Measurements from ENCODE around the gene AOPEP.

AOPEP gene

GRCh38 chr9:94796687-94797086 is 70.2 kb downstream of the AOPEP start:
- Histone ChIP-seq H3K36me3 (ENCODE audit: control insufficient read depth in 1 of 2, insufficient read depth in 2 of 2, low read length in 2 of 2) (peaks cover 0 to 22% of the 10 kb centered on the region in 2 donors), H3K27me3 (ENCODE audit: low read depth, low read length) (no peaks in the 10 kb centered on the region), H3K9me3 (ENCODE audit: control insufficient read depth in 1 of 2, low read length in 2 of 2) (no peaks in the 10 kb centered on the region), H3K4me1 (ENCODE audit: control insufficient read depth in 1 of 2, insufficient read depth in 2 of 2, low read length in 2 of 2) (no peaks in the 10 kb centered on the region), H3K4me3 (ENCODE audit: low read depth in 1 of 2, low read length in 2 of 2) (no peak overlapping the region), H3K27ac (ENCODE audit: low read length) (no peak overlapping the region)

GRCh38 chr9:94798201-94798600 is 71.7 kb downstream of the AOPEP start:
- Histone ChIP-seq H3K36me3 (ENCODE audit: control insufficient read depth in 1 of 2, insufficient read depth in 2 of 2, low read length in 2 of 2) (peaks cover 0 to 15% of the 10 kb centered on the region in 2 donors), H3K27ac (ENCODE audit: low read length) (no peak overlapping the region), H3K4me1 (ENCODE audit: control insufficient read depth in 1 of 2, insufficient read depth in 2 of 2, low read length in 2 of 2) (peaks cover 0 to 3% of the 10 kb centered on the region in 2 donors), H3K9me3 (ENCODE audit: control insufficient read depth in 1 of 2, low read length in 2 of 2) (no peaks in the 10 kb centered on the region), H3K27me3 (ENCODE audit: low read depth, low read length) (no peaks in the 10 kb centered on the region), H3K4me3 (ENCODE audit: low read depth in 1 of 2, low read length in 2 of 2) (no peak overlapping the region)

DNA sequence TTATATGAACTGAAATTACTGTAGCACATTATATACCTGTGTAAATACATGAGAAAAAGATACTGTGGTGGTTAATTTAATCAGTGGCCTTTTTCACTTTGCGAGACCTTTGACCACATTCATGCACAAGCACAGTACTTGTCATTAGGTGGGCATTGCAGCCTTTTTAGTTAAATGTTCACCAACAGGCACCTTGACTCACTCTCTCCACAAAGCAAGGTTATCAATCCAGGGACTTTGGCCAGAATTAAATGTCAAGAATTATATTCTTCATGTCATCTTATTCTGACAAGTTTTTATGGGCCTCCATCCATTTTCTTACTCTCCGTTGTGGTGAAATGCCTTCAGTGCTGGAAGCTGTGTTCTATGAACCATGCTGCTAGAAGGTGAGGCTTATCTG is 72.2 kb downstream of the AOPEP start:
- Histone ChIP-seq H3K4me1 (ENCODE audit: control insufficient read depth in 1 of 2, insufficient read depth in 2 of 2, low read length in 2 of 2) (peaks cover 0 to 3% of the 10 kb centered on the region in 2 donors), H3K27ac (ENCODE audit: low read length) (no peak overlapping the region)

GRCh38 chr9:94799578-94800264 is 73.2 kb downstream of the AOPEP start:
- Histone ChIP-seq H3K9me3 (ENCODE audit: control insufficient read depth in 1 of 2, low read length in 2 of 2) (no peaks in the 10 kb centered on the region), H3K4me1 (ENCODE audit: control insufficient read depth in 1 of 2, insufficient read depth in 2 of 2, low read length in 2 of 2) (peaks cover 0 to 3% of the 10 kb centered on the region in 2 donors), H3K36me3 (ENCODE audit: control insufficient read depth in 1 of 2, insufficient read depth in 2 of 2, low read length in 2 of 2) (peaks cover 0 to 12% of the 10 kb centered on the region in 2 donors), H3K27ac (ENCODE audit: low read length) (peak overlapping the region; percentile 31), H3K27me3 (ENCODE audit: low read depth, low read length) (no peaks in the 10 kb centered on the region), H3K4me3 (ENCODE audit: low read depth in 1 of 2, low read length in 2 of 2) (no peak overlapping the region)

More for the DNA sequence above, 72.2 kb downstream of the AOPEP start:
- H3K4me3 ChIP-seq (ENCODE audit: low read depth in 1 of 2, low read length in 2 of 2): no peak overlapping the region
- no peaks in the 10 kb centered on the region for H3K9me3 ChIP-seq (ENCODE audit: control insufficient read depth in 1 of 2, low read length in 2 of 2)
- no peaks in the 10 kb centered on the region for H3K27me3 ChIP-seq (ENCODE audit: low read depth, low read length)
- H3K36me3 ChIP-seq (ENCODE audit: control insufficient read depth in 1 of 2, insufficient read depth in 2 of 2, low read length in 2 of 2): peaks cover 0 to 15% of the 10 kb centered on the region in 2 donors

DNA sequence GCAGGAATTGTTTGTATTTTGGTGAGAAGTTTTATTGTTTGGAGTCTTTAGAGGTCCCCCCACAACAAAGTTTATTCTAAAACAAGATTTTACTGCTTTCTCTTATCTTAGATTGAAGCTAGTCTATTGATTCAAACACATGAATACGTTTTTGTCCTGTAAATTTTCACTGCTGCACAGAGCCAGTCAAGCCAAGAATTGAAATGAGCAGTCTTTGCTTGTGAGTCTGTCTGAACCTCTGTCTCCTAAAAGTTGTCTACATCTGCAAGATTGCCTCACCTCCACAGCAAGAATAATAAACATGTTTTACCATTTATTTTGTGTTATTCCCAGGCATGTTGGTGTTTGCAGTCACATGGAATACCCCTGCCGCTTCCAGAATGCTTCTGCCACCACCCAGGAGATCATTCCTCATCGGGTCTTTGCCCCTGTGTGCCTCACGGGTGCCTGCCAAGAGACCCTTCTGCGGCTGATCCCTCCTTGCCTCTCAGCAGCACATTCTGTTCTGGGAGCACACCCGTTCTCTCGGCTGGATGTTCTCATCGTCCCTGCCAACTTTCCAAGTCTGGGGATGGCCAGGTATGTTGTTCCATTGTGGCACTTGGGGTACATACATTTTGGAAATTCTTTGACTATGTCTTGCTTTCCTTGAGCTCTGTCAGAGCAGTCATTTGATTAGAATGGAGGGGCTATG is 74.1 kb downstream of the AOPEP start:
- Histone ChIP-seq H3K27me3 (ENCODE audit: low read depth, low read length) (no peaks in the 10 kb centered on the region), H3K27ac (ENCODE audit: low read length) (peak overlapping the region; percentile 31), H3K4me3 (ENCODE audit: low read depth in 1 of 2, low read length in 2 of 2) (no peak overlapping the region), H3K9me3 (ENCODE audit: control insufficient read depth in 1 of 2, low read length in 2 of 2) (no peaks in the 10 kb centered on the region), H3K4me1 (ENCODE audit: control insufficient read depth in 1 of 2, insufficient read depth in 2 of 2, low read length in 2 of 2) (peaks cover 3 to 4% of the 10 kb centered on the region in 2 donors), H3K36me3 (ENCODE audit: control insufficient read depth in 1 of 2, insufficient read depth in 2 of 2, low read length in 2 of 2) (peaks cover 0 to 12% of the 10 kb centered on the region in 2 donors)

DNA sequence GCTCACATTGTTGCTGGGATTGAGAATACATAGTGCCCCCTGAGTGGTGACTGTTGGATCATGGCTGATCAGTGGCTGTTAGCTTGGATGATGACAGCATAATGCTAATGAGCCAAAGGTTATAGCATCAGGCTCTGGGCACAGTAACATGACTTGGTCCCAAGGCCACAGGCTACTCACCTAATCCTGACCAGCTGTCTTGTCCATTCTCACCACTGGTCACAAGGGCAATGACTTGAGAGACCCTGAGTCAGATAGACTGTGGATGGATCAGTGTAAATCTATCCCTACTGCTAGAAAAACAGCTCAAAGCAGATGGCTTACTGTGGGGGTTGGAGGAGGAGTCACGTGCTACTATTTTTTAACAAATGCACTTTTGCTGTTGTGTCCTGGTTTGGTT is 74.7 kb downstream of the AOPEP start:
- Histone ChIP-seq H3K27me3 (ENCODE audit: low read depth, low read length) (no peaks in the 10 kb centered on the region), H3K36me3 (ENCODE audit: control insufficient read depth in 1 of 2, insufficient read depth in 2 of 2, low read length in 2 of 2) (peaks cover 0 to 16% of the 10 kb centered on the region in 2 donors), H3K9me3 (ENCODE audit: control insufficient read depth in 1 of 2, low read length in 2 of 2) (no peaks in the 10 kb centered on the region), H3K4me1 (ENCODE audit: control insufficient read depth in 1 of 2, insufficient read depth in 2 of 2, low read length in 2 of 2) (peaks cover 3 to 4% of the 10 kb centered on the region in 2 donors), H3K4me3 (ENCODE audit: low read depth in 1 of 2, low read length in 2 of 2) (no peak overlapping the region), H3K27ac (ENCODE audit: low read length) (peak overlapping the region; percentile 28)

DNA sequence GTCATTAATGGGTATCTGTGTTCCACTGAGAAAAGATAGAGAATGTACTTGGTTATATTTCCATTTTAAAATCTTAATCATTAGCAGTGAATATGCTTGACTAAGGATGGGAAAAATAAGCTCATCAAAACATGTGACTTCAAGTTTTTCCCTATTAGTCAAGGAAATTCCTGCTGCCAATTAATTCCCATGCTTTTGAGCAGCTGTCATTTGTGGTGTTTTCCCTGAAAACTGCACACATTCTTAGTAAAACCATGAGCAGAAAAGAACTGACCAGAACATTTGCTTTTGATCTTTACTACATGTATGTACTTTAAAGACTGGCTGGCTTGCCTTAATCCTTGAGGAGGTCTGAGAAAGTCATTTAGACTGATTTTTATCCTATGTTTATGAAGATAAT is 75.2 kb downstream of the AOPEP start:
- no peaks in the 10 kb centered on the region for H3K9me3 ChIP-seq (ENCODE audit: control insufficient read depth in 1 of 2, low read length in 2 of 2)
- no peaks in the 10 kb centered on the region for H3K27me3 ChIP-seq (ENCODE audit: low read depth, low read length)
- H3K27ac ChIP-seq (ENCODE audit: low read length): no peak overlapping the region
- H3K4me3 ChIP-seq (ENCODE audit: low read depth in 1 of 2, low read length in 2 of 2): no peak overlapping the region
- H3K4me1 ChIP-seq (ENCODE audit: control insufficient read depth in 1 of 2, insufficient read depth in 2 of 2, low read length in 2 of 2): peaks cover 3 to 4% of the 10 kb centered on the region in 2 donors
- H3K36me3 ChIP-seq (ENCODE audit: control insufficient read depth in 1 of 2, insufficient read depth in 2 of 2, low read length in 2 of 2): peaks cover 0 to 19% of the 10 kb centered on the region in 2 donors

DNA sequence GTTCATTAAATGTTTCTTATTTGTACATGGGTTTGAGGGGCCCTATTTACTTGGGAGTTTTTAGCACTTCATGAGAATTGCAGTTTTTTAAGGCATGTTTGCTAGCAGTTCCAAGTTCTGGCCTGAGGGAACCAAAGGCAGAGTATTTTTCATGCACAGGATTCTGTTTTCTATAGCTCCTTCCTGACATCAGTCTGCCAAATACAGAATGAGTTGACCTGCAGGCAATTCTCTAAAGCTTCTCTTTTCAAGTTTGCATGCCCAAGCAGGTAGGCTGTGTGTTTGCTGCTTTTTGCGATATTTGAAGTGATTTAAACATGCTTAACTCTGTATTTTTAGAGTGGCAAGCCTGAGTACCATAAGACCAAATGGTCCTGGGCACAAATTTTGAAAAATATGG is 75.8 kb downstream of the AOPEP start:
- peaks cover 0 to 23% of the 10 kb centered on the region in 2 donors for H3K36me3 ChIP-seq (ENCODE audit: control insufficient read depth in 1 of 2, insufficient read depth in 2 of 2, low read length in 2 of 2)
- no peak overlapping the region for H3K27ac ChIP-seq (ENCODE audit: low read length)
- H3K4me3 ChIP-seq (ENCODE audit: low read depth in 1 of 2, low read length in 2 of 2): no peak overlapping the region

GRCh38 chr9:94802793-94803192 is 76.3 kb downstream of the AOPEP start:
- H3K36me3 ChIP-seq (ENCODE audit: control insufficient read depth in 1 of 2, insufficient read depth in 2 of 2, low read length in 2 of 2): peaks cover 0 to 23% of the 10 kb centered on the region in 2 donors
- H3K4me3 ChIP-seq (ENCODE audit: low read depth in 1 of 2, low read length in 2 of 2): no peak overlapping the region
- H3K27me3 ChIP-seq (ENCODE audit: low read depth, low read length): no peaks in the 10 kb centered on the region
- no peak overlapping the region for H3K27ac ChIP-seq (ENCODE audit: low read length)
- no peaks in the 10 kb centered on the region for H3K9me3 ChIP-seq (ENCODE audit: control insufficient read depth in 1 of 2, low read length in 2 of 2)
- peaks cover 3 to 4% of the 10 kb centered on the region in 2 donors for H3K4me1 ChIP-seq (ENCODE audit: control insufficient read depth in 1 of 2, insufficient read depth in 2 of 2, low read length in 2 of 2)

More for the DNA sequence above, 75.8 kb downstream of the AOPEP start:
- H3K9me3 ChIP-seq (ENCODE audit: control insufficient read depth in 1 of 2, low read length in 2 of 2): no peaks in the 10 kb centered on the region
- H3K4me1 ChIP-seq (ENCODE audit: control insufficient read depth in 1 of 2, insufficient read depth in 2 of 2, low read length in 2 of 2): peaks cover 3 to 4% of the 10 kb centered on the region in 2 donors
- no peaks in the 10 kb centered on the region for H3K27me3 ChIP-seq (ENCODE audit: low read depth, low read length)

GRCh38 chr9:94804316-94804715 is 77.8 kb downstream of the AOPEP start:
- Histone ChIP-seq H3K27me3 (ENCODE audit: low read depth, low read length) (no peaks in the 10 kb centered on the region), H3K27ac (ENCODE audit: low read length) (no peak overlapping the region), H3K9me3 (ENCODE audit: control insufficient read depth in 1 of 2, low read length in 2 of 2) (no peaks in the 10 kb centered on the region), H3K4me3 (ENCODE audit: low read depth in 1 of 2, low read length in 2 of 2) (no peak overlapping the region), H3K36me3 (ENCODE audit: control insufficient read depth in 1 of 2, insufficient read depth in 2 of 2, low read length in 2 of 2) (peaks cover 0 to 23% of the 10 kb centered on the region in 2 donors), H3K4me1 (ENCODE audit: control insufficient read depth in 1 of 2, insufficient read depth in 2 of 2, low read length in 2 of 2) (peaks cover 3 to 4% of the 10 kb centered on the region in 2 donors)

GRCh38 chr9:94805051-94805489 is 78.6 kb downstream of the AOPEP start:
- H3K4me3 ChIP-seq (ENCODE audit: low read depth in 1 of 2, low read length in 2 of 2): no peak overlapping the region
- no peaks in the 10 kb centered on the region for H3K27me3 ChIP-seq (ENCODE audit: low read depth, low read length)
- H3K36me3 ChIP-seq (ENCODE audit: control insufficient read depth in 1 of 2, insufficient read depth in 2 of 2, low read length in 2 of 2): peaks cover 0 to 23% of the 10 kb centered on the region in 2 donors
- H3K4me1 ChIP-seq (ENCODE audit: control insufficient read depth in 1 of 2, insufficient read depth in 2 of 2, low read length in 2 of 2): peaks cover 3 to 4% of the 10 kb centered on the region in 2 donors
- peak overlapping the region; percentile 24 for H3K27ac ChIP-seq (ENCODE audit: low read length)
- no peaks in the 10 kb centered on the region for H3K9me3 ChIP-seq (ENCODE audit: control insufficient read depth in 1 of 2, low read length in 2 of 2)
